Panc1 (cell line): ENCODE data around the gene PGAM5. TPM values are rescaled to one million over a fixed set of nuclear protein-coding genes. Genes with fewer than 3 reads are reported as not detected.

ENCODE experiments used
- ATAC-seq: fragments of 200-7000 bp; cut with Tn5 transposase; 2 replicates; pipeline ENCODE4 v1.9.1; 2020; ENCODE audit warnings: mild to moderate bottlenecking, moderate library complexity
- BruUV-seq: library from RNA; stranded (reverse); fragments of 400-500 nt; replicated peaks from 2 replicates; lab custom pipeline; 2021; lab: Mats Ljungman, UMichigan
- CTCF ChIA-PET: fragments of 300-600 bp; sonication (Branson Sonifier 250); formaldehyde crosslinking; loops from one replicate; lab custom pipeline; 2022; ENCODE audit warnings: antibody characterized with exemption; lab: Charles Lee
- POLR2A ChIA-PET: fragments of 300-600 bp; sonication (Branson Sonifier 250); formaldehyde crosslinking; loops from one replicate; lab custom pipeline; 2022; ENCODE audit warnings: antibody characterized with exemption; lab: Charles Lee
- DNase-seq: peaks from one replicate; pipeline ENCODE4 v3.0.0-alpha.2; 2010; ENCODE audit warnings: low read depth, low spot score
- H3K27ac ChIP-seq: 2 replicates; pipeline ENCODE4 v1.5.1; 2011; ENCODE audit warnings: mild to moderate bottlenecking, low read length, inconsistent platforms
- H3K27me3 ChIP-seq: fragments of 200-500 bp; sonication (Bioruptor generic); 2 replicates; pipeline ENCODE4 v1.6.0; 2014; ENCODE audit warnings: low read length, inconsistent platforms; ENCODE audit not compliant: control insufficient read depth, insufficient read depth
- H3K36me3 ChIP-seq: fragments of 200-500 bp; sonication (Bioruptor generic); 2 replicates; pipeline ENCODE4 v1.5.1; 2014; ENCODE audit warnings: inconsistent platforms, mild to moderate bottlenecking, low read length, moderate library complexity; ENCODE audit not compliant: control insufficient read depth, insufficient read depth
- H3K4me1 ChIP-seq: 2 replicates; pipeline ENCODE4 v1.5.1; 2011; ENCODE audit warnings: inconsistent platforms, mild to moderate bottlenecking, low read length, moderate library complexity; ENCODE audit not compliant: control insufficient read depth, insufficient read depth
- H3K4me3 ChIP-seq, 2 experiments: 2 replicates each; pipeline ENCODE4 v1.5.1; 2011 to 2012; ENCODE audit warnings: low read depth in 2 of 2, low read length in 2 of 2, mild to moderate bottlenecking in 2 of 2, inconsistent platforms in 1 of 2, moderate library complexity in 1 of 2
- H3K9me3 ChIP-seq: fragments of 200-500 bp; sonication (Bioruptor generic); 2 replicates; pipeline ENCODE4 v1.5.1; 2014; ENCODE audit warnings: low read depth, mild to moderate bottlenecking, inconsistent platforms, low read length, moderate library complexity; ENCODE audit not compliant: control insufficient read depth, insufficient read depth
- CTCF ChIP-seq: fragments of 450-650 bp; IDR thresholded peaks from 2 replicates; pipeline ENCODE4 v1.5.1; 2017; ENCODE audit warnings: mild to moderate bottlenecking
- POLR2AphosphoS5 ChIP-seq: IDR thresholded peaks from 2 replicates; pipeline ENCODE4 v1.6.1; 2012; ENCODE audit warnings: mild to moderate bottlenecking, low read depth, low read length, moderate library complexity
- SIN3A ChIP-seq: IDR thresholded peaks from 2 replicates; pipeline ENCODE4 v1.6.1; 2012; ENCODE audit warnings: low read depth, mild to moderate bottlenecking, low read length, moderate library complexity, borderline replicate concordance; ENCODE audit not compliant: insufficient read depth
- TCF7L2 ChIP-seq: IDR thresholded peaks from 2 replicates; pipeline ENCODE4 v1.6.1; 2011; ENCODE audit warnings: mild to moderate bottlenecking, low read depth, low read length, inconsistent platforms
- in situ Hi-C: cut with HindIII; loops from 2 replicates; pipeline ENCODE4 v1.10.0; 2016; ENCODE audit warnings: low sequenced_read_pairs, low pct_unique_long_range_greater_than_20kb
- intact Hi-C: fragments of 100-400 bp; cut with micrococcal nuclease; formaldehyde crosslinking; loops from one replicate; pipeline ENCODE4 v1.10.0; 2022; ENCODE audit not compliant: unreplicated experiment
- total RNA-seq: library from RNA; stranded (reverse); gene quantifications from one replicate; pipeline ENCODE4 v1.2.1, GENCODE V29; 2021; ENCODE audit not compliant: unreplicated experiment
- TF ChIP-seq, protein P1 (sequence below), 2 experiments: IDR thresholded peaks; 2 replicates each; pipeline ENCODE4 v1.6.1; 2011 to 2012; ENCODE audit warnings: low read depth in 2 of 2, control low read depth in 1 of 2, low read length in 1 of 2, mild to moderate bottlenecking in 1 of 2, moderate library complexity in 1 of 2; ENCODE audit not compliant: insufficient read depth in 1 of 2

PGAM5 gene
- total RNA-seq, 1 experiment from 2014 or later, result 116 TPM

GRCh38 chr12:132730353-132730752 lies 19.7 kb downstream of the PGAM5 start:
- no TSS peak for BruUV-seq
- TF ChIP-seq TCF7L2 (no peak), SIN3A (no peak), CTCF (no peak), POLR2AphosphoS5 (no peak)
- TF ChIP-seq, protein P1, sequence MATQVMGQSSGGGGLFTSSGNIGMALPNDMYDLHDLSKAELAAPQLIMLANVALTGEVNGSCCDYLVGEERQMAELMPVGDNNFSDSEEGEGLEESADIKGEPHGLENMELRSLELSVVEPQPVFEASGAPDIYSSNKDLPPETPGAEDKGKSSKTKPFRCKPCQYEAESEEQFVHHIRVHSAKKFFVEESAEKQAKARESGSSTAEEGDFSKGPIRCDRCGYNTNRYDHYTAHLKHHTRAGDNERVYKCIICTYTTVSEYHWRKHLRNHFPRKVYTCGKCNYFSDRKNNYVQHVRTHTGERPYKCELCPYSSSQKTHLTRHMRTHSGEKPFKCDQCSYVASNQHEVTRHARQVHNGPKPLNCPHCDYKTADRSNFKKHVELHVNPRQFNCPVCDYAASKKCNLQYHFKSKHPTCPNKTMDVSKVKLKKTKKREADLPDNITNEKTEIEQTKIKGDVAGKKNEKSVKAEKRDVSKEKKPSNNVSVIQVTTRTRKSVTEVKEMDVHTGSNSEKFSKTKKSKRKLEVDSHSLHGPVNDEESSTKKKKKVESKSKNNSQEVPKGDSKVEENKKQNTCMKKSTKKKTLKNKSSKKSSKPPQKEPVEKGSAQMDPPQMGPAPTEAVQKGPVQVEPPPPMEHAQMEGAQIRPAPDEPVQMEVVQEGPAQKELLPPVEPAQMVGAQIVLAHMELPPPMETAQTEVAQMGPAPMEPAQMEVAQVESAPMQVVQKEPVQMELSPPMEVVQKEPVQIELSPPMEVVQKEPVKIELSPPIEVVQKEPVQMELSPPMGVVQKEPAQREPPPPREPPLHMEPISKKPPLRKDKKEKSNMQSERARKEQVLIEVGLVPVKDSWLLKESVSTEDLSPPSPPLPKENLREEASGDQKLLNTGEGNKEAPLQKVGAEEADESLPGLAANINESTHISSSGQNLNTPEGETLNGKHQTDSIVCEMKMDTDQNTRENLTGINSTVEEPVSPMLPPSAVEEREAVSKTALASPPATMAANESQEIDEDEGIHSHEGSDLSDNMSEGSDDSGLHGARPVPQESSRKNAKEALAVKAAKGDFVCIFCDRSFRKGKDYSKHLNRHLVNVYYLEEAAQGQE (IDR thresholded peaks at IDR 0.05; ENCODE audit: insufficient read depth in 1 of 2, low read depth in 2 of 2, low read length in 1 of 2), result no peak
- H3K27ac ChIP-seq, result peak overlapping the region; percentile 79; the same call in 1 of the 2 replicates
- H3K27me3 ChIP-seq, result no peaks in the 10 kb centered on the region
- H3K9me3 ChIP-seq, result no peaks in the 10 kb centered on the region
- intact Hi-C loops (no loop called here), in situ Hi-C loops (no loop called here)
- peaks cover 29% of the 10 kb centered on the region for H3K36me3 ChIP-seq
- CTCF ChIA-PET, result no interaction called here
- no peak for DNase-seq
- peak; percentile 35 for ATAC-seq
- H3K4me1 ChIP-seq, result peaks cover 5% of the 10 kb centered on the region
- POLR2A ChIA-PET, result no interaction called here
- no peak overlapping the region for H3K4me3 ChIP-seq

DNA sequence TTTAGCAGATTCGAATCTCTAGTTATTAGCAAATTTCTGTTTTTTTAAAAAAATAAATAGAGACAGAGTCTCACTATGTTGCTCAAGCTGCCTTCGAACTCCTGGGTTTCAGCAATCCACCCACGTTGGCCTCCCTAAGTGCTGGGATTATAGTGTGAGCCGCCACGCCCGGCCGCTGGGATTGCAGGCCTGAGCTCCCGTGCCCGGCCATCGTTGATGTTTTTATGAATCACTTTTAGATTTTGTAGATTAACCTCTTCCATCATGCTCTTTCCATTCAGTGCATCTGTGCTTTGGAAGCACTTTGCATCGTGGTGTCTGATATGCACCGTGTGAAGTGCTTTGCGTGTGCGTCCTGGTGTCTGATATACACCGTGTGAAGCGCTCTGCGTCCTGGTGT lies 20.9 kb downstream of the PGAM5 start:
- Histone ChIP-seq H3K27me3 (no peaks in the 10 kb centered on the region), H3K36me3 (peaks cover 22% of the 10 kb centered on the region), H3K27ac (no peak overlapping the region), H3K4me1 (peaks cover 5% of the 10 kb centered on the region), H3K4me3 (no peak overlapping the region), H3K9me3 (no peaks in the 10 kb centered on the region)
- in situ Hi-C loops, result no loop called here
- no TSS peak for BruUV-seq
- CTCF ChIA-PET, result no interaction called here
- no peak for DNase-seq
- no peak for TF ChIP-seq TCF7L2
- no peak for TF ChIP-seq CTCF
- no peak for TF ChIP-seq POLR2AphosphoS5
- no peak for TF ChIP-seq SIN3A
- TF ChIP-seq, protein P1 (IDR thresholded peaks at IDR 0.05; ENCODE audit: insufficient read depth in 1 of 2, low read depth in 2 of 2, low read length in 1 of 2), result no peak
- POLR2A ChIA-PET, result interaction anchor here (0.6 kb wide), 1 partner anchor 29 kb away, joined by 4 read pairs; no protein-coding TSS in a partner anchor
- intact Hi-C loops, result no loop called here
- ATAC-seq, result no peak
